A549 (cell line): ENCODE measurements around the gene CISTR.
A peak's percentile ranks its signal among the peaks of the same experiment; 100 is the strongest.

Source experiments
- CHD2 ChIP-seq: fragments of 150-350 bp; IDR thresholded peaks from 2 replicates; pipeline ENCODE4 v1.6.1; 2014; ENCODE audit warnings: low read length; ENCODE audit not compliant: partially characterized antibody
- HOXA7 ChIP-seq: fragments of 250-450 bp; sonication (Bioruptor Pico); IDR thresholded peaks from 2 replicates; pipeline ENCODE4 v1.5.0; 2020; ENCODE audit warnings: mild to moderate bottlenecking, moderate library complexity
- MAZ ChIP-seq: fragments of 150-350 bp; IDR thresholded peaks from 2 replicates; pipeline ENCODE4 v1.6.1; 2014; ENCODE audit warnings: antibody characterized with exemption, low read depth, low read length, borderline replicate concordance
- RAD21 ChIP-seq, 2 experiments: fragments of >200 bp in 1 of 2; sonication (Bioruptor Twin) in 1 of 2; formaldehyde crosslinking in 1 of 2; IDR thresholded peaks in 1 of 2; conservative IDR thresholded peaks in 1 of 2; 2 replicates in 1 of 2; 3 replicates in 1 of 2; pipeline ENCODE4 v1.6.1; 2012 to 2018; ENCODE audit warnings: inconsistent platforms in 1 of 2
- RFX5 ChIP-seq: fragments of 450-650 bp; IDR thresholded peaks from 2 replicates; pipeline ENCODE4 v1.7.1; 2014; ENCODE audit warnings: antibody characterized with exemption, mild to moderate bottlenecking, moderate library complexity
- ZFP36 ChIP-seq: fragments of 450-650 bp; IDR thresholded peaks from 2 replicates; pipeline ENCODE4 v1.6.1; 2014; ENCODE audit warnings: borderline replicate concordance; ENCODE audit not compliant: partially characterized antibody
- TF ChIP-seq, protein P1 (sequence below): fragments of >200 bp; sonication (Bioruptor Twin); formaldehyde crosslinking; IDR thresholded peaks from 3 replicates; pipeline ENCODE4 v1.5.1; 2016
- TF ChIP-seq, protein P2 (sequence below): IDR thresholded peaks from 2 replicates; pipeline ENCODE4 v1.6.1; 2012
- TF ChIP-seq, protein P3 (sequence below): fragments of 200-600 bp; sonication (generic); IDR thresholded peaks from 2 replicates; pipeline ENCODE4 v1.6.1; 2016; ENCODE audit warnings: antibody characterized with exemption, mild to moderate bottlenecking, moderate library complexity

DNA sequence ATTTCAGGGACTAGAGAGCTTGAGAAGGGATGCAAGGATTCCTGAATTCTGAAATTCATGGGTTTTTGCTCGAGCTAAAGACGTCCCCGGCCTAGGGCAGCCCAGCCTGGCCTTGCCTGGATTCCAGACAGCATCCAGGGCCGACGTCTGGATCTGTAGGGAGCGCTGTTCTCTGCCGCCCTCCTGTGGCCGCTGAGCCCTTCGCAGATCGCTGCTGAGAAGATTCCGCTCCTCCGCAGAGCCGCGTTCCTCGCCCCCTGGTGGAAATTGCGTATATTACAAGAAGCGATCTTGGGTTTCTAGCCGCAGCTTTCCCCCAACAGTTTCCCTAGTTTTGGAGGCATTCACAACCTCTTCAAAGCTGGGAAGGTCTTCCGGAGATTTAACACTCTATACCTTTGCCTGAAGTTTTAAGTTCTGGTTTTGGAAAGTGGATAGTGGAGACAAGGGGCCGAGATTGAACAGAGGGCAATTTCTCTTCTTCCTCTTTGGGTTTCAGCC lies 5.1 kb downstream of the CISTR start:
- TF ChIP-seq HOXA7 (CRISPR knock-in tag) (no peak), MAZ (no peak), RFX5 (no peak), RAD21 (conservative IDR thresholded peaks at IDR 0.05 in 1 of 2, IDR thresholded peaks at IDR 0.05 in 1 of 2) (peak; percentile 87 to 90), ZFP36 (no peak), CHD2 (no peak)
- TF ChIP-seq, protein P1, sequence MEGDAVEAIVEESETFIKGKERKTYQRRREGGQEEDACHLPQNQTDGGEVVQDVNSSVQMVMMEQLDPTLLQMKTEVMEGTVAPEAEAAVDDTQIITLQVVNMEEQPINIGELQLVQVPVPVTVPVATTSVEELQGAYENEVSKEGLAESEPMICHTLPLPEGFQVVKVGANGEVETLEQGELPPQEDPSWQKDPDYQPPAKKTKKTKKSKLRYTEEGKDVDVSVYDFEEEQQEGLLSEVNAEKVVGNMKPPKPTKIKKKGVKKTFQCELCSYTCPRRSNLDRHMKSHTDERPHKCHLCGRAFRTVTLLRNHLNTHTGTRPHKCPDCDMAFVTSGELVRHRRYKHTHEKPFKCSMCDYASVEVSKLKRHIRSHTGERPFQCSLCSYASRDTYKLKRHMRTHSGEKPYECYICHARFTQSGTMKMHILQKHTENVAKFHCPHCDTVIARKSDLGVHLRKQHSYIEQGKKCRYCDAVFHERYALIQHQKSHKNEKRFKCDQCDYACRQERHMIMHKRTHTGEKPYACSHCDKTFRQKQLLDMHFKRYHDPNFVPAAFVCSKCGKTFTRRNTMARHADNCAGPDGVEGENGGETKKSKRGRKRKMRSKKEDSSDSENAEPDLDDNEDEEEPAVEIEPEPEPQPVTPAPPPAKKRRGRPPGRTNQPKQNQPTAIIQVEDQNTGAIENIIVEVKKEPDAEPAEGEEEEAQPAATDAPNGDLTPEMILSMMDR, result peak; percentile 100
- TF ChIP-seq, protein P2, sequence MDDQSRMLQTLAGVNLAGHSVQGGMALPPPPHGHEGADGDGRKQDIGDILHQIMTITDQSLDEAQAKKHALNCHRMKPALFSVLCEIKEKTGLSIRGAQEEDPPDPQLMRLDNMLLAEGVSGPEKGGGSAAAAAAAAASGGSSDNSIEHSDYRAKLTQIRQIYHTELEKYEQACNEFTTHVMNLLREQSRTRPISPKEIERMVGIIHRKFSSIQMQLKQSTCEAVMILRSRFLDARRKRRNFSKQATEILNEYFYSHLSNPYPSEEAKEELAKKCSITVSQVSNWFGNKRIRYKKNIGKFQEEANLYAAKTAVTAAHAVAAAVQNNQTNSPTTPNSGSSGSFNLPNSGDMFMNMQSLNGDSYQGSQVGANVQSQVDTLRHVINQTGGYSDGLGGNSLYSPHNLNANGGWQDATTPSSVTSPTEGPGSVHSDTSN, result no peak
- TF ChIP-seq, protein P3, sequence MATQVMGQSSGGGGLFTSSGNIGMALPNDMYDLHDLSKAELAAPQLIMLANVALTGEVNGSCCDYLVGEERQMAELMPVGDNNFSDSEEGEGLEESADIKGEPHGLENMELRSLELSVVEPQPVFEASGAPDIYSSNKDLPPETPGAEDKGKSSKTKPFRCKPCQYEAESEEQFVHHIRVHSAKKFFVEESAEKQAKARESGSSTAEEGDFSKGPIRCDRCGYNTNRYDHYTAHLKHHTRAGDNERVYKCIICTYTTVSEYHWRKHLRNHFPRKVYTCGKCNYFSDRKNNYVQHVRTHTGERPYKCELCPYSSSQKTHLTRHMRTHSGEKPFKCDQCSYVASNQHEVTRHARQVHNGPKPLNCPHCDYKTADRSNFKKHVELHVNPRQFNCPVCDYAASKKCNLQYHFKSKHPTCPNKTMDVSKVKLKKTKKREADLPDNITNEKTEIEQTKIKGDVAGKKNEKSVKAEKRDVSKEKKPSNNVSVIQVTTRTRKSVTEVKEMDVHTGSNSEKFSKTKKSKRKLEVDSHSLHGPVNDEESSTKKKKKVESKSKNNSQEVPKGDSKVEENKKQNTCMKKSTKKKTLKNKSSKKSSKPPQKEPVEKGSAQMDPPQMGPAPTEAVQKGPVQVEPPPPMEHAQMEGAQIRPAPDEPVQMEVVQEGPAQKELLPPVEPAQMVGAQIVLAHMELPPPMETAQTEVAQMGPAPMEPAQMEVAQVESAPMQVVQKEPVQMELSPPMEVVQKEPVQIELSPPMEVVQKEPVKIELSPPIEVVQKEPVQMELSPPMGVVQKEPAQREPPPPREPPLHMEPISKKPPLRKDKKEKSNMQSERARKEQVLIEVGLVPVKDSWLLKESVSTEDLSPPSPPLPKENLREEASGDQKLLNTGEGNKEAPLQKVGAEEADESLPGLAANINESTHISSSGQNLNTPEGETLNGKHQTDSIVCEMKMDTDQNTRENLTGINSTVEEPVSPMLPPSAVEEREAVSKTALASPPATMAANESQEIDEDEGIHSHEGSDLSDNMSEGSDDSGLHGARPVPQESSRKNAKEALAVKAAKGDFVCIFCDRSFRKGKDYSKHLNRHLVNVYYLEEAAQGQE, result no peak
